SU-DHL-6 (cell line): ENCODE data around the gene ACSF3.

Experiments
- EZH2phosphoT487 ChIP-seq: fragments of 200-600 bp; sonication (generic), shearing (Covaris generic); conservative IDR thresholded peaks from 2 replicates; pipeline ENCODE4 v1.6.1; 2018; ENCODE audit warnings: mild to moderate bottlenecking, antibody characterized with exemption, low read length, moderate library complexity, mixed read lengths
- TF ChIP-seq, protein P1 (sequence below): fragments of 200-600 bp; sonication (generic); IDR thresholded peaks from one replicate; pipeline ENCODE4 v1.5.1; 2017; ENCODE audit warnings: antibody characterized with exemption, mild to moderate bottlenecking, low read length, moderate library complexity; ENCODE audit not compliant: insufficient read depth, poor library complexity, severe bottlenecking

DNA sequence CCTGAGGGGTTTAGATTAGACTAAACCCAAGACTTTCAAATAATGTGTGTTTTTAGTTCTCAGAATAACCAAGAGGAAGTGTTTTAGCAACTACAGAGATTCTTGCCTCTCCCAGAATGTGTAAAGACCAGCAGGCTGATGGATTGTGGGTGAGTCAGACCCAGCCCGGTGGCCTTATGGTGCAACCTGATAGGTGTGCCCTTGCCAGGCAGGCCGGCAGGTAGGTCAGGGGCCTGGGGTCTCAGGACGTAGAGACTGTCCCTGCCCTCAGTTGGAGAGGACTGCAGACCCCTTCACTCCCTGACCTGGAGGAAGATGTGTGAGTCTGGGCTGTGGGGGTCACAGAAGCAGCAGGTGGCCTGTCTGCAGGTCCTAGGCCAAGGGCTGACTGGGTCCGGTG lies 47.2 kb upstream of the ACSF3 start:
- TF ChIP-seq, protein P1, sequence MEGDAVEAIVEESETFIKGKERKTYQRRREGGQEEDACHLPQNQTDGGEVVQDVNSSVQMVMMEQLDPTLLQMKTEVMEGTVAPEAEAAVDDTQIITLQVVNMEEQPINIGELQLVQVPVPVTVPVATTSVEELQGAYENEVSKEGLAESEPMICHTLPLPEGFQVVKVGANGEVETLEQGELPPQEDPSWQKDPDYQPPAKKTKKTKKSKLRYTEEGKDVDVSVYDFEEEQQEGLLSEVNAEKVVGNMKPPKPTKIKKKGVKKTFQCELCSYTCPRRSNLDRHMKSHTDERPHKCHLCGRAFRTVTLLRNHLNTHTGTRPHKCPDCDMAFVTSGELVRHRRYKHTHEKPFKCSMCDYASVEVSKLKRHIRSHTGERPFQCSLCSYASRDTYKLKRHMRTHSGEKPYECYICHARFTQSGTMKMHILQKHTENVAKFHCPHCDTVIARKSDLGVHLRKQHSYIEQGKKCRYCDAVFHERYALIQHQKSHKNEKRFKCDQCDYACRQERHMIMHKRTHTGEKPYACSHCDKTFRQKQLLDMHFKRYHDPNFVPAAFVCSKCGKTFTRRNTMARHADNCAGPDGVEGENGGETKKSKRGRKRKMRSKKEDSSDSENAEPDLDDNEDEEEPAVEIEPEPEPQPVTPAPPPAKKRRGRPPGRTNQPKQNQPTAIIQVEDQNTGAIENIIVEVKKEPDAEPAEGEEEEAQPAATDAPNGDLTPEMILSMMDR: no peak
- TF ChIP-seq EZH2phosphoT487: no peak
